HG03280 (cell line): Measurements from ENCODE around the gene ROR1.

ENCODE experiments used
- ATAC-seq: cut with Tn5 transposase; IDR thresholded peaks from one replicate; pipeline ENCODE4 v1.9.1; 2021; ENCODE audit warnings: mild to moderate bottlenecking, moderate library complexity; ENCODE audit not compliant: unreplicated experiment

ROR1 gene

GRCh38 chr1:63849149-63849548 lies 75.3 kb downstream of the ROR1 start:
- no peak for ATAC-seq

- ATAC-seq = no peak
These were observed 80.3 kb downstream of the ROR1 start for GRCh38 chr1:63854091-63854490.

GRCh38 chr1:63855942-63856341 lies 82.1 kb downstream of the ROR1 start:
- no peak for ATAC-seq

GRCh38 chr1:63856924-63857323 lies 83.1 kb downstream of the ROR1 start:
- ATAC-seq = no peak

GRCh38 chr1:63857478-63857877 lies 83.7 kb downstream of the ROR1 start:
- ATAC-seq = no peak

GRCh38 chr1:63858153-63858552 lies 84.3 kb downstream of the ROR1 start:
- ATAC-seq = no peak

- ATAC-seq = no peak
These were observed 85.9 kb downstream of the ROR1 start for GRCh38 chr1:63859480-63860275.

GRCh38 chr1:63861052-63861691 lies 87.4 kb downstream of the ROR1 start:
- no peak for ATAC-seq

- ATAC-seq = no peak
These were observed 89.3 kb downstream of the ROR1 start for GRCh38 chr1:63863145-63863544.

- ATAC-seq = no peak
These were observed 90.4 kb downstream of the ROR1 start for GRCh38 chr1:63864224-63864641.

GRCh38 chr1:63865561-63865960 lies 91.7 kb downstream of the ROR1 start:
- no peak for ATAC-seq

- ATAC-seq = no peak
These were observed 92.3 kb downstream of the ROR1 start for GRCh38 chr1:63866084-63866483.

- no peak for ATAC-seq
These were observed 93.8 kb downstream of the ROR1 start for GRCh38 chr1:63867429-63868176.

- no peak for ATAC-seq
These were observed 94.5 kb downstream of the ROR1 start for GRCh38 chr1:63868268-63868781.

- no peak for ATAC-seq
These were observed 96.3 kb downstream of the ROR1 start for GRCh38 chr1:63870152-63870551.

- no peak for ATAC-seq
These were observed 97.6 kb downstream of the ROR1 start for GRCh38 chr1:63871463-63871862.

- ATAC-seq = no peak
These were observed 99.9 kb downstream of the ROR1 start for GRCh38 chr1:63873751-63874150.

- no peak for ATAC-seq
These were observed 100.6 kb downstream of the ROR1 start for GRCh38 chr1:63874278-63874880.

- ATAC-seq = no peak
These were observed 101.8 kb downstream of the ROR1 start for GRCh38 chr1:63875636-63876035.

GRCh38 chr1:63877021-63877767 lies 103.4 kb downstream of the ROR1 start:
- ATAC-seq = no peak
